Measurements from ENCODE around the gene TOP2A. TPM values are rescaled to one million over a fixed set of nuclear protein-coding genes. Genes with fewer than 3 reads are reported as not detected.
A peak's percentile ranks its signal among the peaks of the same experiment; 100 is the strongest.

Gene TOP2A
- total and polyA plus RNA-seq, 9 of the 15 experiments (the other 6 are each of a cell fraction or from before 2014, with no cell fraction given) = 133 to 347 (median 259) TPM

DNA sequence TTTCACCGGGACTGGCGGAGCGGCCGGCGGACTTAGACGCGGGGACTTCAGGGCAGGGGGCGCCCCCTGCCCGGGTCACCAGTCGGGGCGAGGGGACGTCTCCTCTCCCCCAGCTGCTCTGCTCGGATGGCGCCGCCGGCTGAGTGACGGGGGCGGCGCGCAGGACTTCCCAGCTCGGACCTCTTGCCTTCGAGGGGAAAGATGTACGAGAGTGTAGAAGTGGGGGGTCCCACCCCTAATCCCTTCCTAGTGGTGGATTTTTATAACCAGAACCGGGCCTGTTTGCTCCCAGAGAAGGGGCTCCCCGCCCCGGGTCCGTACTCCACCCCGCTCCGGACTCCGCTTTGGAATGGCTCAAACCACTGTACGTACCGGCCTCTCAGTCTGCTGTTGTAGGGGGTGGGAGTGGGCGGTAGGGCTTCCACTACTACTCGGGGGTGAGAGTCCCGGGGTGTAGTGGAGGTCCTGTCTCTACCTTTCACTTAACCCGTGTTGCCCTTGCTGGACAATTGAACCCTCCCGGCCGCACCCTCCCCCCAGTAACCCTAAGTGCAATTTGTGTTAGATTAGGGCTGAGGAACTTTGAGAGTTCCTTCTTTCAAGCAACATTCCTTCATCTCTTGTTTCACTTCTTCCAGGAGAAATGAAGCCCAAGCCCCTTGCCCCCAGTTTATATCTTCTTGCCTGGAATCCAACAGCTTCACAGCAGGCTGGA is 75.0 kb downstream of the TOP2A start (continued):
- TF ChIP-seq KLF6 (CRISPR knock-in tag; IDR thresholded peaks at IDR 0.05; ENCODE audit: borderline replicate concordance) = no peak
- TF ChIP-seq CSDE1 (IDR thresholded peaks at IDR 0.05) = no peak
- TF ChIP-seq, protein P1, sequence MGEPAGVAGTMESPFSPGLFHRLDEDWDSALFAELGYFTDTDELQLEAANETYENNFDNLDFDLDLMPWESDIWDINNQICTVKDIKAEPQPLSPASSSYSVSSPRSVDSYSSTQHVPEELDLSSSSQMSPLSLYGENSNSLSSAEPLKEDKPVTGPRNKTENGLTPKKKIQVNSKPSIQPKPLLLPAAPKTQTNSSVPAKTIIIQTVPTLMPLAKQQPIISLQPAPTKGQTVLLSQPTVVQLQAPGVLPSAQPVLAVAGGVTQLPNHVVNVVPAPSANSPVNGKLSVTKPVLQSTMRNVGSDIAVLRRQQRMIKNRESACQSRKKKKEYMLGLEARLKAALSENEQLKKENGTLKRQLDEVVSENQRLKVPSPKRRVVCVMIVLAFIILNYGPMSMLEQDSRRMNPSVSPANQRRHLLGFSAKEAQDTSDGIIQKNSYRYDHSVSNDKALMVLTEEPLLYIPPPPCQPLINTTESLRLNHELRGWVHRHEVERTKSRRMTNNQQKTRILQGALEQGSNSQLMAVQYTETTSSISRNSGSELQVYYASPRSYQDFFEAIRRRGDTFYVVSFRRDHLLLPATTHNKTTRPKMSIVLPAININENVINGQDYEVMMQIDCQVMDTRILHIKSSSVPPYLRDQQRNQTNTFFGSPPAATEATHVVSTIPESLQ (CRISPR knock-in tag; IDR thresholded peaks at IDR 0.05) = no peak
- no peak for TF ChIP-seq ARID1B (IDR thresholded peaks at IDR 0.05)
- TF ChIP-seq, protein P2, sequence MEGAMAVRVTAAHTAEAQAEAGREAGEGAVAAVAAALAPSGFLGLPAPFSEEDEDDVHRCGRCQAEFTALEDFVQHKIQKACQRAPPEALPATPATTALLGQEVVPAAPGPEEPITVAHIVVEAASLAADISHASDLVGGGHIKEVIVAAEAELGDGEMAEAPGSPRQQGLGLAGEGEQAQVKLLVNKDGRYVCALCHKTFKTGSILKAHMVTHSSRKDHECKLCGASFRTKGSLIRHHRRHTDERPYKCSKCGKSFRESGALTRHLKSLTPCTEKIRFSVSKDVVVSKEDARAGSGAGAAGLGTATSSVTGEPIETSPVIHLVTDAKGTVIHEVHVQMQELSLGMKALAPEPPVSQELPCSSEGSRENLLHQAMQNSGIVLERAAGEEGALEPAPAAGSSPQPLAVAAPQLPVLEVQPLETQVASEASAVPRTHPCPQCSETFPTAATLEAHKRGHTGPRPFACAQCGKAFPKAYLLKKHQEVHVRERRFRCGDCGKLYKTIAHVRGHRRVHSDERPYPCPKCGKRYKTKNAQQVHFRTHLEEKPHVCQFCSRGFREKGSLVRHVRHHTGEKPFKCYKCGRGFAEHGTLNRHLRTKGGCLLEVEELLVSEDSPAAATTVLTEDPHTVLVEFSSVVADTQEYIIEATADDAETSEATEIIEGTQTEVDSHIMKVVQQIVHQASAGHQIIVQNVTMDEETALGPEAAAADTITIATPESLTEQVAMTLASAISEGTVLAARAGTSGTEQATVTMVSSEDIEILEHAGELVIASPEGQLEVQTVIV (CRISPR knock-in tag; IDR thresholded peaks at IDR 0.05; ENCODE audit: borderline replicate concordance) = no peak
- no peak for TF ChIP-seq ETV6 (IDR thresholded peaks at IDR 0.05; ENCODE audit: borderline replicate concordance in 1 of 2, low read depth in 2 of 2, low read length in 1 of 2)
- TF ChIP-seq ETV6 (CRISPR knock-in tag; IDR thresholded peaks at IDR 0.05; ENCODE audit: borderline replicate concordance) = no peak
- TF ChIP-seq, protein P3, sequence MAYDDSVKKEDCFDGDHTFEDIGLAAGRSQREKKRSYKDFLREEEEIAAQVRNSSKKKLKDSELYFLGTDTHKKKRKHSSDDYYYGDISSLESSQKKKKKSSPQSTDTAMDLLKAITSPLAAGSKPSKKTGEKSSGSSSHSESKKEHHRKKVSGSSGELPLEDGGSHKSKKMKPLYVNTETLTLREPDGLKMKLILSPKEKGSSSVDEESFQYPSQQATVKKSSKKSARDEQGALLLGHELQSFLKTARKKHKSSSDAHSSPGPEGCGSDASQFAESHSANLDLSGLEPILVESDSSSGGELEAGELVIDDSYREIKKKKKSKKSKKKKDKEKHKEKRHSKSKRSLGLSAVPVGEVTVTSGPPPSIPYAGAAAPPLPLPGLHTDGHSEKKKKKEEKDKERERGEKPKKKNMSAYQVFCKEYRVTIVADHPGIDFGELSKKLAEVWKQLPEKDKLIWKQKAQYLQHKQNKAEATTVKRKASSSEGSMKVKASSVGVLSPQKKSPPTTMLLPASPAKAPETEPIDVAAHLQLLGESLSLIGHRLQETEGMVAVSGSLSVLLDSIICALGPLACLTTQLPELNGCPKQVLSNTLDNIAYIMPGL (CRISPR knock-in tag; IDR thresholded peaks at IDR 0.05) = no peak
- no peak for TF ChIP-seq JUND (IDR thresholded peaks at IDR 0.05; ENCODE audit: borderline replicate concordance, low read depth, low read length)
- no peak for TF ChIP-seq JUND (tag; IDR thresholded peaks at IDR 0.05; ENCODE audit: borderline replicate concordance, low read depth, low read length)
- TF ChIP-seq, protein P4, sequence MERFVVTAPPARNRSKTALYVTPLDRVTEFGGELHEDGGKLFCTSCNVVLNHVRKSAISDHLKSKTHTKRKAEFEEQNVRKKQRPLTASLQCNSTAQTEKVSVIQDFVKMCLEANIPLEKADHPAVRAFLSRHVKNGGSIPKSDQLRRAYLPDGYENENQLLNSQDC (CRISPR knock-in tag; IDR thresholded peaks at IDR 0.05) = no peak
- TF ChIP-seq, protein P5, sequence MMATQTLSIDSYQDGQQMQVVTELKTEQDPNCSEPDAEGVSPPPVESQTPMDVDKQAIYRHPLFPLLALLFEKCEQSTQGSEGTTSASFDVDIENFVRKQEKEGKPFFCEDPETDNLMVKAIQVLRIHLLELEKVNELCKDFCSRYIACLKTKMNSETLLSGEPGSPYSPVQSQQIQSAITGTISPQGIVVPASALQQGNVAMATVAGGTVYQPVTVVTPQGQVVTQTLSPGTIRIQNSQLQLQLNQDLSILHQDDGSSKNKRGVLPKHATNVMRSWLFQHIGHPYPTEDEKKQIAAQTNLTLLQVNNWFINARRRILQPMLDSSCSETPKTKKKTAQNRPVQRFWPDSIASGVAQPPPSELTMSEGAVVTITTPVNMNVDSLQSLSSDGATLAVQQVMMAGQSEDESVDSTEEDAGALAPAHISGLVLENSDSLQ (IDR thresholded peaks at IDR 0.05) = peak; percentile 56; the same call in 1 of the 2 replicates
- no peak for TF ChIP-seq NRF1 (conservative IDR thresholded peaks at IDR 0.05 in 1 of 2, IDR thresholded peaks at IDR 0.05 in 1 of 2)
- TF ChIP-seq ZNF561 (CRISPR knock-in tag; conservative IDR thresholded peaks at IDR 0.05) = no peak
- TF ChIP-seq, protein P6, sequence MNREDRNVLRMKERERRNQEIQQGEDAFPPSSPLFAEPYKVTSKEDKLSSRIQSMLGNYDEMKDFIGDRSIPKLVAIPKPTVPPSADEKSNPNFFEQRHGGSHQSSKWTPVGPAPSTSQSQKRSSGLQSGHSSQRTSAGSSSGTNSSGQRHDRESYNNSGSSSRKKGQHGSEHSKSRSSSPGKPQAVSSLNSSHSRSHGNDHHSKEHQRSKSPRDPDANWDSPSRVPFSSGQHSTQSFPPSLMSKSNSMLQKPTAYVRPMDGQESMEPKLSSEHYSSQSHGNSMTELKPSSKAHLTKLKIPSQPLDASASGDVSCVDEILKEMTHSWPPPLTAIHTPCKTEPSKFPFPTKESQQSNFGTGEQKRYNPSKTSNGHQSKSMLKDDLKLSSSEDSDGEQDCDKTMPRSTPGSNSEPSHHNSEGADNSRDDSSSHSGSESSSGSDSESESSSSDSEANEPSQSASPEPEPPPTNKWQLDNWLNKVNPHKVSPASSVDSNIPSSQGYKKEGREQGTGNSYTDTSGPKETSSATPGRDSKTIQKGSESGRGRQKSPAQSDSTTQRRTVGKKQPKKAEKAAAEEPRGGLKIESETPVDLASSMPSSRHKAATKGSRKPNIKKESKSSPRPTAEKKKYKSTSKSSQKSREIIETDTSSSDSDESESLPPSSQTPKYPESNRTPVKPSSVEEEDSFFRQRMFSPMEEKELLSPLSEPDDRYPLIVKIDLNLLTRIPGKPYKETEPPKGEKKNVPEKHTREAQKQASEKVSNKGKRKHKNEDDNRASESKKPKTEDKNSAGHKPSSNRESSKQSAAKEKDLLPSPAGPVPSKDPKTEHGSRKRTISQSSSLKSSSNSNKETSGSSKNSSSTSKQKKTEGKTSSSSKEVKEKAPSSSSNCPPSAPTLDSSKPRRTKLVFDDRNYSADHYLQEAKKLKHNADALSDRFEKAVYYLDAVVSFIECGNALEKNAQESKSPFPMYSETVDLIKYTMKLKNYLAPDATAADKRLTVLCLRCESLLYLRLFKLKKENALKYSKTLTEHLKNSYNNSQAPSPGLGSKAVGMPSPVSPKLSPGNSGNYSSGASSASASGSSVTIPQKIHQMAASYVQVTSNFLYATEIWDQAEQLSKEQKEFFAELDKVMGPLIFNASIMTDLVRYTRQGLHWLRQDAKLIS (CRISPR knock-in tag; IDR thresholded peaks at IDR 0.05) = no peak
